HEK293T (cell line): ENCODE measurements around the gene EFHC2.

ENCODE experiments used
- ARNT ChIP-seq: fragments of 450-650 bp; IDR thresholded peaks from 2 replicates; pipeline ENCODE4 v1.6.1; 2017; ENCODE audit warnings: mild to moderate bottlenecking
- FOXA1 ChIP-seq: fragments of 450-650 bp; IDR thresholded peaks from 2 replicates; pipeline ENCODE4 v1.6.1; 2016; ENCODE audit warnings: mild to moderate bottlenecking
- FOXK2 ChIP-seq: fragments of 450-650 bp; IDR thresholded peaks from 2 replicates; pipeline ENCODE4 v1.6.1; 2016; ENCODE audit warnings: mild to moderate bottlenecking
- LEF1 ChIP-seq: fragments of 450-650 bp; IDR thresholded peaks from 2 replicates; pipeline ENCODE4 v1.6.1; 2017; ENCODE audit warnings: mild to moderate bottlenecking, borderline replicate concordance
- SUZ12 ChIP-seq: fragments of 450-650 bp; IDR thresholded peaks from 2 replicates; pipeline ENCODE4 v1.6.1; 2016; ENCODE audit warnings: mild to moderate bottlenecking
- TARDBP ChIP-seq: fragments of 450-650 bp; IDR thresholded peaks from 2 replicates; pipeline ENCODE4 v1.6.1; 2016
- ZNF384 ChIP-seq: fragments of 450-650 bp; IDR thresholded peaks from 2 replicates; pipeline ENCODE4 v1.6.1; 2016

- TF ChIP-seq TARDBP, result no peak
- no peak for TF ChIP-seq FOXA1
- no peak for TF ChIP-seq LEF1
- TF ChIP-seq SUZ12, result no peak
- TF ChIP-seq FOXK2, result no peak
- TF ChIP-seq ZNF384, result no peak
- no peak for TF ChIP-seq ARNT
These were observed 188.3 kb downstream of the EFHC2 start for GRCh38 chrX:44155126-44155525.
